Type B pancreatic cell (in vitro differentiated cells): ENCODE data around the gene ANKRD35. TPM values are rescaled to one million over a fixed set of nuclear protein-coding genes. Genes with fewer than 3 reads are reported as not detected.

Source experiments
- DNase-seq: peaks from one replicate; pipeline ENCODE4 v3.0.0; 2021; ENCODE audit warnings: mixed read lengths; ENCODE audit not compliant: unreplicated experiment; ENCODE audit errors: extremely low spot score
- H3K27ac Mint-ChIP-seq: 2 replicates; pipeline ENCODE4 v1.8.0; 2021; ENCODE audit warnings: mild to moderate bottlenecking, mixed read lengths
- H3K27me3 Mint-ChIP-seq: 2 replicates; pipeline ENCODE4 v1.8.0; 2021; ENCODE audit warnings: mixed read lengths
- H3K36me3 Mint-ChIP-seq: 2 replicates; pipeline ENCODE4 v1.8.0; 2021; ENCODE audit warnings: mixed read lengths
- H3K4me1 Mint-ChIP-seq: one replicate; pipeline ENCODE4 v1.8.0; 2021; ENCODE audit warnings: mixed read lengths; ENCODE audit not compliant: unreplicated experiment
- H3K4me3 Mint-ChIP-seq: 2 replicates; pipeline ENCODE4 v1.8.0; 2021; ENCODE audit warnings: mild to moderate bottlenecking, mixed read lengths
- H3K9me3 Mint-ChIP-seq: 2 replicates; pipeline ENCODE4 v1.8.0; 2021; ENCODE audit warnings: mixed read lengths
- total RNA-seq: library from RNA; stranded (reverse); gene quantifications from 2 replicates; pipeline ENCODE4 v1.2.1, GENCODE V29; 2021; ENCODE audit warnings: low replicate concordance
- TF ChIP-seq, protein P1 (sequence below): fragments of 200-600 bp; sonication (generic); conservative IDR thresholded peaks from 2 replicates; pipeline ENCODE4 v1.5.0; 2021; ENCODE audit warnings: antibody characterized with exemption, mild to moderate bottlenecking

Gene ANKRD35
- total RNA-seq, 1 donor from 2014 or later = 0.56 TPM

DNA sequence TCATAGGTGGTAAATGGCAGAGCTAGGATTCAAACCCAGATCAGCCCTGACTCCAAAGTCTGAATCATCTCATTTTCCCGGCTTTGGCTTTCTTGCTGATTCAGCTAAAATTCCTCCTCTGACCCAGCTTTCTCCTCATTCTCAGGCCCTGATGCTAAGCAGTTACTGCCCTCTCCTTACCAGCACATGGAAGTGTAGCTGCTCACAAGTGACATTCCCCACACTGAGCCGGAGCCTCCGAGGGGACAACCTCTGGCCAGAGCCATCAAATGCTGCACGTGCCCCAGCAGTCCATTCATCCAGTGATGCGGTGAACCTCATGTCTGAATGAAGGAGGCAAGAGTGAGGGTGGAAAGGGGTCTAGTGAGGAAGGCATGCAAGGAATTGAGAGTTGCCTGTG is 13.1 kb upstream of the ANKRD35 start:
- no peak overlapping the region for H3K4me3 Mint-ChIP-seq
- H3K4me1 Mint-ChIP-seq = no peaks in the 10 kb centered on the region
- TF ChIP-seq, protein P1, sequence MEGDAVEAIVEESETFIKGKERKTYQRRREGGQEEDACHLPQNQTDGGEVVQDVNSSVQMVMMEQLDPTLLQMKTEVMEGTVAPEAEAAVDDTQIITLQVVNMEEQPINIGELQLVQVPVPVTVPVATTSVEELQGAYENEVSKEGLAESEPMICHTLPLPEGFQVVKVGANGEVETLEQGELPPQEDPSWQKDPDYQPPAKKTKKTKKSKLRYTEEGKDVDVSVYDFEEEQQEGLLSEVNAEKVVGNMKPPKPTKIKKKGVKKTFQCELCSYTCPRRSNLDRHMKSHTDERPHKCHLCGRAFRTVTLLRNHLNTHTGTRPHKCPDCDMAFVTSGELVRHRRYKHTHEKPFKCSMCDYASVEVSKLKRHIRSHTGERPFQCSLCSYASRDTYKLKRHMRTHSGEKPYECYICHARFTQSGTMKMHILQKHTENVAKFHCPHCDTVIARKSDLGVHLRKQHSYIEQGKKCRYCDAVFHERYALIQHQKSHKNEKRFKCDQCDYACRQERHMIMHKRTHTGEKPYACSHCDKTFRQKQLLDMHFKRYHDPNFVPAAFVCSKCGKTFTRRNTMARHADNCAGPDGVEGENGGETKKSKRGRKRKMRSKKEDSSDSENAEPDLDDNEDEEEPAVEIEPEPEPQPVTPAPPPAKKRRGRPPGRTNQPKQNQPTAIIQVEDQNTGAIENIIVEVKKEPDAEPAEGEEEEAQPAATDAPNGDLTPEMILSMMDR = no peak
- no peaks in the 10 kb centered on the region for H3K9me3 Mint-ChIP-seq
- DNase-seq = no peak
- no peaks in the 10 kb centered on the region for H3K36me3 Mint-ChIP-seq
- H3K27me3 Mint-ChIP-seq = no peaks in the 10 kb centered on the region
- no peak overlapping the region for H3K27ac Mint-ChIP-seq

DNA sequence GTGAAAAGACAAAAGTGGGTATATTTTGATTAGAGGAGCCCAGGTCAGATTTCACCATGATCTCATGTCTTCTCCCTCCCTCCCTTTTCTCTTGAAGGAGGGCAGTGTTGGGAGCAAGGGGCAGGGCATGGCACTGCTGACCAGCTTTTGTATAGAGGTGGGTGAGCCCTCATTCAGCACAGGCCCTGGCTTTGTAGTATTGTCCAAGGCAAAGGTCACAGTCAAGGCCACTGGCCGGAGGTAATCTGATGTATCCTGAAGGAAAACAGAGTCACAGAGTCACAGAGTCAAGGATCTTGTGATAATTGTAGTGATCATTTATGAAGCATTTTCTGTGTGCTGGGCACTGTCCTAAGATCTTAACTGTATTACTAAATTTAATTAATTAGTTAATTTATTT is 12.3 kb upstream of the ANKRD35 start:
- Mint-ChIP-seq H3K4me3 (no peak overlapping the region), H3K27ac (no peak overlapping the region), H3K36me3 (no peaks in the 10 kb centered on the region), H3K27me3 (no peaks in the 10 kb centered on the region), H3K4me1 (no peaks in the 10 kb centered on the region), H3K9me3 (no peaks in the 10 kb centered on the region)
- TF ChIP-seq, protein P1 = no peak
- DNase-seq = no peak

DNA sequence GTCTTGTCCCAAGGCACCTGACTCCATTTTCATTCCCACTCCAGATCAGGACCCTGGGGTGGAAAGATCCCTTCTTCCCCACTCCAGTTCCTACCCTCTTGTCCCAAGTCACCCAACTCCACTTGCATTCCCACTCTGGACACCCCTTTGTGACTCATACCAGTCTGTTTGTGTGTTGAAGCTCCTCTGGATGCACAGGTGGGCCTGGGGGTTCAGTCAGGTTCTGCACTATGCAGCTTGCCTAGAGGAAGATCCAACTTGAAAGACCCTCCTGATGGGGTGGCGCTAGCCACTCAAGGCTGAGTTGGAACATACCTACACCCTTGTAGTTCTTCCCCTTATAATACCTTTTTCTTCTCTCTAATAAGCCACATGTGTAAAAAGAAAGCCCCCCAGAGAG is 9.8 kb upstream of the ANKRD35 start:
- Mint-ChIP-seq H3K4me3 (no peak overlapping the region), H3K27ac (no peak overlapping the region), H3K36me3 (no peaks in the 10 kb centered on the region), H3K4me1 (peaks cover 15% of the 10 kb centered on the region), H3K9me3 (no peaks in the 10 kb centered on the region), H3K27me3 (no peaks in the 10 kb centered on the region)
- DNase-seq = no peak
- TF ChIP-seq, protein P1 = no peak

DNA sequence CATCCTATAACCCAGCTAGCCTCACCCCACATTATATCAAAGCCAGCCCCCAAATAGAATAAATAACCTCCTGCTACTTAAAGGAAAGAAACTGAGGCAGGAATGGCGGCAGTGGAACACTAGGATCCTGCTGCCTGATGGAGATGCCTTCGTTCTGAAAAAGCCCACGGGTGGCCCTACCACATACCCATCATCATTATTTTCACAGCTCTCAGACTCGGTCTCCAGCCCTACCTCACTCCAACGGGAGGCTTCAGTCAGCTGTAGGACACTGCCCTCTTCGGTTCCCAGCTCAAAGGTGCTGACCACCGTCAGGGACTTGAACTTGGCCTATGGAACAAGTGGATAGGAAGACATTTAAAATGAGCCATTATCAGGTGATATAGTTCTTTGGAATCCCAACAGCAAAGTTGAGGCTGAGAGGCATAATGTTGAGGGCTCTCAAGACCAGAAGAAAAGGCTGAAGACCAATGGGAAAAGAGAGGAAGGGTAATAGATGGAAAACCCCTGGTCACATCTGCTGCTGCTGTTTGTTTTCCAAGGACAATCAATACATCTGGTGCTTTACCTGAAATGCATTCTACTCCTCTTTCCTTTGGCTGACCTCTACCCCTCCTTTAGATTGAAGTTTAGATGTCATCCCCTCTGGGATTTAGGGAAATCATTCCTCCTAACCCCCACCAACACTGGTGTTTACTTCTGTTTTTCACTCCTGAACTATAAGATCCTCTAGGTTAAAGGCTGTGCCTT is 7.8 kb upstream of the ANKRD35 start:
- H3K4me1 Mint-ChIP-seq = peaks cover 19% of the 10 kb centered on the region
- no peak overlapping the region for H3K4me3 Mint-ChIP-seq
- TF ChIP-seq, protein P1 = no peak
- no peaks in the 10 kb centered on the region for H3K36me3 Mint-ChIP-seq
- H3K27ac Mint-ChIP-seq = no peak overlapping the region
- H3K9me3 Mint-ChIP-seq = no peaks in the 10 kb centered on the region
- no peaks in the 10 kb centered on the region for H3K27me3 Mint-ChIP-seq
- no peak for DNase-seq

DNA sequence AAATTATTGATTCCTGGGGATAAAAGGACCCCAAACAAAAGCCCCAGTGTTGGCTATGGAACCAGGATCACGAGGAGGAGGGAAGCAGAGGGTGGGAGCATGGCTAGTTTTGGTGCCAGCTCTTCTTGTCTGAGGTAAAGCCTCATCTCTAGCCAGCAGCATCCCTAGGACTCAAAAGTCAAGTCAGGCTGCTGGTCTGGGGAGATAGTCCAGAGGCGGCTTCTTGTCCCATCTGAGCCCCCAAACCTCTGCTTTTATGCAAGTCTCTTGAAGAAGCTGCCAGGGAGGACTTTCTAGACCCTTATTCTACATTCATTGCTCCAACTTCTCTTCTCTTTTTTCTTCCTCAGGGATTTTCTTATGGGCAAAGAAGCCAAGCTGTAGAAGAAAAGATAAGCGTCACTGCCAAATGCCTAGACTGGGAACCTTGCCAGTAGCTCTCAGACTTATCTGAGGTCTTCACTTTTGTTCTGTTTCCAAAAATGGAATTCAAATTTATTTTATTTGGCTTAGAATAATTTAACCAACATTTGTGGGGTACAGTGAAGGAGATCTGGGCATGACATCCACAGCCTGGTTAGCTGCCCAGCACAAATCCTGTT is 6.9 kb upstream of the ANKRD35 start:
- Mint-ChIP-seq H3K27me3 (peaks cover 3% of the 10 kb centered on the region), H3K4me1 (peaks cover 19% of the 10 kb centered on the region), H3K9me3 (no peaks in the 10 kb centered on the region), H3K27ac (peak overlapping the region; percentile 87), H3K4me3 (peak overlapping the region; percentile 71), H3K36me3 (no peaks in the 10 kb centered on the region)
- TF ChIP-seq, protein P1 = no peak
- no peak for DNase-seq
